Retinal pigment epithelial cell (primary cell): Measurements from ENCODE around the gene SYP.

Experiments
- DNase-seq: peaks from one replicate; pipeline ENCODE4 v3.0.0-alpha.2; 2010; ENCODE audit warnings: low read depth
- H3K4me3 ChIP-seq: 2 replicates; pipeline ENCODE4 v1.5.1; 2011; ENCODE audit warnings: mild to moderate bottlenecking, low read length, control low read depth, moderate library complexity
- CTCF ChIP-seq: conservative IDR thresholded peaks from 2 replicates; pipeline ENCODE4 v1.5.1; 2011; ENCODE audit warnings: low read depth, low read length, control low read depth, inconsistent platforms

Gene SYP

GRCh38 chrX:49244207-49244606 is 44.2 kb upstream of the SYP start:
- TF ChIP-seq CTCF, result no peak
- H3K4me3 ChIP-seq, result no peak overlapping the region
- DNase-seq, result no peak

DNA sequence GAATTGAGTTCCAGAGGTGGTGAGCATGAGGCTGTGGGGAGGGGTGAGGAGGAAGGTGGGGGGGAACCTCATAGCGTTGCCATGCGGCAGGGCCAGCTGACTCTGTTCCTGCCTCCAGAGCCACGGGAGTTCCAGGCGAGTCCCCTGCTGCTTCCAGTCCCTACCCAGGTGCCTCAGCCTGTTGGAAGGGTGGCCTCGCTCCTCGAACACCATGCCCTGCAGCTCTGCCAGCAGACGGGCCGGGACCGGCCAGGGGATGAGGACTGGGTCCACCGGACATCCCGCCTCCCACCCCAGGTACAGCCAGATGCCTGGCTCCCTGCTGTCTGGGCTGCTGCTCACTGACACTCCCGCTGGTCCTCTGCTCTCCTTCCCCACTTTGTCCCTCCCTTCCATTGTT is 43.2 kb upstream of the SYP start:
- H3K4me3 ChIP-seq, result no peak overlapping the region
- no peak for TF ChIP-seq CTCF
- DNase-seq, result no peak

DNA sequence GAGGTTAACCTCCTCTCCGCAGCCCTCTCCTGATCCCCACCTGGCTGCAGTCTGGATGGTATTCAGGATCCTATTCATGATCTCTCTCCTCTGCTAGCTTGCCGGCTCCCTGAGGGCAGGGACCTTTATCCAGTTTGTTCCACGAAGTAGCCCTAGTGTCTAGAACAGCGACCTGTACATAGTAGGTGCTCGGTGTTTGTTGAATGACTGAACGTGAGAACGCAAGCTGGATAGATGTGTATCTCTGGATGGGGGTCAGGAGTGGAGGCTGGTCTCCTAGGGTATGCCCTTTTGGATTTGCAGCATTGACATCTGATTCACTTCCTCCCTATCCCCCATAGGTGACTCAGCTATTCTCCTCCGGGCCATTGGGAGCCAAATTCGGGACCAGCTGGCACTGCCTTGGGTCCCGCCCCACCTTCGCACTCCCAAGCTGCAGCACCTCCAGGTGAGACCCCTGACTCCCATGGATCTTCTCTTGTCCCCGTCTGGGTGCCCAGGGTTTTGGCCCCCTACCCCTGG is 42.6 kb upstream of the SYP start:
- DNase-seq, result no peak
- H3K4me3 ChIP-seq, result no peak overlapping the region
- TF ChIP-seq CTCF, result no peak

GRCh38 chrX:49238735-49239134 is 38.7 kb upstream of the SYP start:
- no peak for TF ChIP-seq CTCF
- DNase-seq, result no peak
- H3K4me3 ChIP-seq, result no peak overlapping the region

- no peak for DNase-seq
- no peak overlapping the region for H3K4me3 ChIP-seq
- no peak for TF ChIP-seq CTCF
These were observed 37.1 kb upstream of the SYP start for GRCh38 chrX:49237060-49237459.

DNA sequence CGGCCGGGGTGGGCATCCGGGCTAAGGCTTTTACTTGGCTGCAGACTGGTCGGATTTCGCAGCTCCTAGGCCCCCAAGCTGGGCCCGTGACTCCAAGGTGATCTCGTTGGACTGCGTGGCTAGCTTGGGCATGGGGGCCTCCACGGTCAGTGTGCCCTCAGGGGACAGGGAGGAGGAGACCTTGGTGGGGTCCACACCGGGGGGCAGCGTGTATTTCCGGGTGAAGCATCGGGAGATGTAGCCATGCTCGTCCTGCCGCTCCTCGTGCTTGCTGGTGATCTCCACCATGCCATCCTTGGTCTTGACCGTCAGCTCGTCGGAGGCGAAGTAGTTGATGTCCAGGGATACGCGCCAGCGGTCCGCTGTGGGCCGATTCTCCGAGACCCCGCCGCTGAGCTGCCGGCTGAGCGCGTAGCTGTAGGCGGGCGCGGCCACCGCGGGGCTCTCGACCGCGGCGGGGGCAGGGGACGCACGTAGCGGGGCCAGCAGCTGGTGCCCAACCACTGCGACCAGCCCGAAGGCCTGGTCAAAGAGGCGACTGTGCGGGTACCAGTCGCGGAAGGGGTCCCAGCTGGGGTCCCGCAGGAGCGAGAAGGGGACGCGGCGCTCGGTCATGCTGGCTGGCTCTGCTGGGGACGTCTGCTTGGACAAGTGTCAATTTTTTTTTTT is 34.0 kb upstream of the SYP start:
- no peak overlapping the region for H3K4me3 ChIP-seq
- no peak for TF ChIP-seq CTCF
- no peak for DNase-seq

DNA sequence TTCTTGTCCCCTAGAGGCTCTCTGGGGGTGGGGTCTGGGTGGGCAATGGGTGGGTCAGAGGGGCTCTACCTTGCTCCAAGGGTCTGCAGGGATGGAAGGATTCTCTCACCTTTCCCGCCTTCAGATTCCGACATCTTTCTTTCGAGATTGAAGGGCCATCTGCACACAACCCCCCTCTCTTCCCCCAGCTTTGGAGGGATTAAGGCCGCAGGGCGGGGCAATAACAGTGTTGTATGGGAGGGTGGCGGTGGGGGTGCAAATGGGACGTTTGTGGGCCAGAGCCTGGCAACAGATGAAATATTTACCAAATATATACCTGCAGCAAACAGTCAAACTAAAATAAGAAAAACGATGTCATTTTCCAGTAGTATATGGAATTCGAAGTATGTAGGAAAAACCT is 33.2 kb upstream of the SYP start, which contains the start of gene CACNA1F:
CACNA1F (minus strand) TSS at position 165 of the 400 bp plus-strand sequence; CDS start at position 134, 31 bp downstream.
- H3K4me3 ChIP-seq, result no peak within 1 kb of the TSS

More for the DNA sequence above, 33.2 kb upstream of the SYP start, which contains the start of gene CACNA1F:
- no peak for DNase-seq
- TF ChIP-seq CTCF, result no peak
